Esophagus squamous epithelium (tissue), 4 donors: ENCODE measurements around the gene CTIF.

ENCODE experiments used
- CTCF ChIP-seq, 6 experiments: fragments of 450-650 bp in 4 of 6; fragments of 200-600 bp in 2 of 6; sonication (generic) in 2 of 6; IDR thresholded peaks; one replicate each; pipeline ENCODE4 v1.5.1; 2016 to 2019; ENCODE audit warnings: antibody characterized with exemption in 6 of 6, mild to moderate bottlenecking in 4 of 6, moderate library complexity in 4 of 6
- POLR2A ChIP-seq, 4 donors: fragments of 450-650 bp; IDR thresholded peaks; one replicate each; pipeline ENCODE4 v1.6.1; 2017; ENCODE audit warnings: antibody characterized with exemption in 4 of 4, mild to moderate bottlenecking in 4 of 4, moderate library complexity in 3 of 4

GRCh38 chr18:48840491-48840877, 301.7 kb downstream of the CTIF start:
- TF ChIP-seq CTCF (IDR thresholded peaks at IDR 0.05) (no peak), POLR2A (IDR thresholded peaks at IDR 0.05) (no peak)
